GM10847 (cell line): ENCODE results near the gene HUNK.

ENCODE experiments used
- POLR2A ChIP-seq: IDR thresholded peaks from 2 replicates; pipeline ENCODE4 v1.6.1; 2011; ENCODE audit not compliant: insufficient read length; ENCODE audit errors: extremely low read depth

HUNK gene

GRCh38 chr21:31860851-31861250 lies 12.0 kb upstream of the HUNK start:
- no peak for TF ChIP-seq POLR2A

GRCh38 chr21:31862078-31862477 lies 10.7 kb upstream of the HUNK start:
- TF ChIP-seq POLR2A, result no peak

- no peak for TF ChIP-seq POLR2A
These were observed 7.3 kb upstream of the HUNK start for GRCh38 chr21:31865429-31865970.

DNA sequence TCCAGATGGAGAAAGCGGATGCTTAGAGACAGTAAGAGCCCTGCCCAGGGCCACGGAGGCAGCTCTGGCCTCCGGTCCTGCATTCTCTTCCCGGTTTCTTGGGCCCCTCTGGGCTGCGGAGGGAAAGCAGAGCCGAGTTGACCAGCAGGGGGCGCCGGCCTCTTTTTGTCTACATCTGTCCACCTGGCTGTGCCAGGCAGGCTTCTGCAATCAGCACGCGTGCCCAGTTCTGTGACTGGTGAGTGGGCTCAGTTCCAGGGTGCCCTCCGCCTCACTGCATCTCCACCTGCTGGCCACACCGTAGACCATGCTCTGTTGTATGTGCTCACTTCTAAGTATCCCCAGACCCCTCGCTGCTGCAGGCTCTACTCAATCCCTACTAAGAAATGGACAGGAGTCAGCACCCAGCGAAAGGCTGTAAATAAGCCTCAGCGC lies 6.7 kb upstream of the HUNK start:
- TF ChIP-seq POLR2A, result no peak

- TF ChIP-seq POLR2A, result no peak
These were observed 3.1 kb upstream of the HUNK start for GRCh38 chr21:31869750-31870149.

DNA sequence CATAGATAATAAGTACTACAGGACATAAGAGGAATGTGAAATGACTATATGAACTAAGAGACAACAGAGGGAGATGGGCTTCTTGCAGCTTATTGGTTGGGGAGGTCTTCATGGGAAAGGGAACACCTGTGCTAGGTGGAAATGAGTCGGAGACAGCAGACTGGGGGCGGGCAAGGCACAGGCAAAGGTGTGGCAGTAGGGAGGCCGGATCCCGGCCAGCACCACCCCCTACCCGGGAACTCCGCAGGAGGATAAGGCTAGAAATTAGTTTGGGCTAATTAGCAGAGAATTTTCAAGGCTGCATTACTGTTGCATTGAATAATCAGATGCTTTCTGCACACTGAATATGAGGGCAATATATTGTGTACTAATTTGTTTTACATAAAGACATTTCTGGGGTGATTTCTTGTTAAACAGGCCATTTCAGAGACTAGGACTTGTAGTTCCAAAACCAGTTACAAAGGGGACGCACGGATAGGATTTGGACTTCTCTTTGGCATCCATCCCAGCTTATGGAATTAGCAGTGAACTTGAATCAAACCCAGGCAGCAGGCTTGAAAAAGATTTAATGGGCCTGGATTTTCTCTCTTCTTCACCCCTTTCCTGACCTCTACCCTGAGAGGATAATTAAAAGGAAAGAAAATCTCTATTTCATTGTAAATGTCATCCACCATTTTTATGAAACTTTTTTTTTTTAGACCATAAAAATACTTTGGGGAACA lies 2.2 kb upstream of the HUNK start:
- TF ChIP-seq POLR2A, result no peak

DNA sequence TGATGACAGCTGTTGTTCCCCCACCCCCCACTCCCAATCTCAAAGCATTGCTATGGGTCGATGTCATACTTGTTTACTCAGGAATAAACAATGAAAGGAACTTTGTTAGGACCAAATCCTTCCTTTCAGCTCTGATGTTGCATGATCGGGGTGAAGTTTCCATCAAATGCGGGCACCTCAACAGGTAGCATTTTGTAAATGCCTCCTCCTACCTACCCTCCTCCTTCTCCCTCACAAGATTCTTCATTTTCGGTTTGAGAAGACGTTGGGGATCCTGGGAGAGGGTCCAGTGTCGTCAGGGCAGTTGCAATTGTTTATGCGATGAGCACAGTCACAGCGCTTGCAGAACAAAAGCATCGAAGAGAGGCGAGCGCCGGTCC lies 758 bp upstream of the HUNK start:
- no peak for TF ChIP-seq POLR2A

DNA sequence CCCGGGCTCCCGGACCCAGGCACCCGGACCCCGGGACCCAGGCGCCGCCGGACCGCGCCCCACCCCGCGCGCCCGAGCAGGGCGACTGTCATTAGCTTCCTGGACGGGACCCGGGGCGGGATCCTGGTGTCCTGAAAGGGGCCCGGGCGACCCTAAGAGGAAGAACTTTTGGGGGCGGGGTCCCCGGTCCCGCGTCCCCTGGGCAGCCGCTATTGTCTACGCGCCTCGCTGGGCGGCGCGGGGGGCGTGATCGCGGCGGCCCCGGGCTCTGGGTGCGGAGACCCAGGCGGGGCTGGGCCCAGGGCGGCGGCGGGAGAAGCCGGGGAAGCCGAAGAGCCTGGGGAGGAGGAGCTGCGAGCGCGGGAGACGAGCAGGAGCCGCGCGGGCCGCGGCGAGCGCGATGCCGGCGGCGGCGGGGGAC lies 465 bp downstream of the HUNK start:
- TF ChIP-seq POLR2A, result no peak

DNA sequence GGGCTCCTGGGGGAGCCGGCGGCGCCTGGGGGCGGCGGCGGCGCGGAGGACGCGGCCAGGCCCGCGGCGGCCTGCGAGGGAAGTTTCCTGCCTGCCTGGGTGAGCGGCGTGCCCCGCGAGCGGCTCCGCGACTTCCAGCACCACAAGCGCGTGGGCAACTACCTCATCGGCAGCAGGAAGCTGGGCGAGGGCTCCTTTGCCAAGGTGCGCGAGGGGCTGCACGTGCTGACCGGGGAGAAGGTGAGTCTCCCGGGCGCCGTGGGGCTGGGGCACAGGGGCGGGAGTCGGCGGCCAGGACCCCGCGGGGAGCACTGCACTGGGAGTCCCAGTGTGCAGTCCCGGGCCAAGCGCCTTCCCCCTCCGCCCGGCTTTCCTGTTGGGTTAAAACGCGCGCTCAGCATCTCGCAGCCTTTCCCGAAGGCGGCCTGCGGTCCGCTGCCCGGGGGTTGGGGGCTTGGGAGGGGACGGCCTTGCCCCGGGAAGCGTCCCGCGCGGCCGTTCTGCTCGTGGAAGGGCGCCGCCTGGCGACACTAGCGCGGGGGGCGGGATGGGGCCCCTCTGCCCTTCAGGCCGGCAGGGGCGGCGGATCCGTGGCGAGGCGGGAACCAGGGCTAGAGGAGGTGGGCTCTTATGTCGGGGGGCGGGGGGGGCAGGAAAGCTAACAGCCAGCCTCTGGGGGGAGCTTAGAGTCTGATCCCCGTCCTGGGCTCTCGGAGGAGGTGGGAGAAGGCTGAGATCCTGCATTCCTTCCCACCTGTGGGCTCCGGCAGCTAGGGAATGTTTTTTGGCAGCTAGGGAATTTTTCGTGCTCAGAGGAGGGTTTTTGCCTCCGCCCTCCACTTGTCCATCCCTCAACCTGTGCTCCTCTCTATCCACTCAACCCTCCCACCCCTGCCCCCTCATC lies 1.1 kb downstream of the HUNK start:
- TF ChIP-seq POLR2A, result no peak

DNA sequence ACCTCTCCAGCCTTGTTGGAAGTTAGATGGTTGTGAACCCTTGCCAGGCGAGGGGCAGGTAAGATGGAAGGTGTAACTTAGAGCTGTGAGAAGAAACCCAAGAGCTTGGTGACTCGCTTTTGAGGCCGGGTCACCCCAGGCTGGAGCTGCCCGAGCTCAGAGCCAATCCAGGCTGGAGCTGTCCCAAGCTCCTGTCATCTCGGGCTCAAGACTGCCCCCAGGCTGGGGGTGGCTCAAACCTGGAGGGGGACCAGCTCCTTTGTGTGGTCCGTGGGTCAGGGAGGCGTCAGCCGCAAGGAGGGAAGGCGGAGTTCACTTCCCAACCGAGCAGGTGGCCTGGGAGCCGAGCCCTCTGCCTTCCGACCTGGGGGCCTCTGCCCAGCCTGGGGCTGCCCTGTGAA lies 2.0 kb downstream of the HUNK start:
- TF ChIP-seq POLR2A, result no peak

GRCh38 chr21:31875496-31876015 lies 2.7 kb downstream of the HUNK start:
- TF ChIP-seq POLR2A, result no peak

DNA sequence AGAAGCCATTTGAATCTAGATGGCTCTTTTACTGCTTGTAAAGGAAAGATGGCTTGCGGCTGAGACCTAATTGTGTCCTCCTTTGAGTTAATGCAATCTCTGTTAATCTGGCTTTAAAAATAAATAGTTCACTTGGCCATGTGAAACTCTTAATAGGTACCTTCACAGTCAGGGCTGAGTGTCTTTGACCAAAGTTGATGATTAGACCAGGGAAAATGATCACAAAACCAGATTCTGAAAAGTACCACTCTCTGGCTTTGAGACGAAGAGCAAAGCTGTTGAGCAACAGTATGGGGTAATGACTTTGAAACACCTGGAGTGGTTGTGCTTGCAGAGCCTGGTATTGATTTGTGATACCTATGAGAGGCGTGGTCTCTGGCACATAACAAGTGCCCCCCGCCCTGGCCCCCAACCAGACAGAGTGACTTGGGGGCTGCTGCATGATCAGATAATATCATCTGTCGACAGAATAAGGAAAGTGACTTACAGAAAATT lies 4.7 kb downstream of the HUNK start:
- TF ChIP-seq POLR2A, result no peak

DNA sequence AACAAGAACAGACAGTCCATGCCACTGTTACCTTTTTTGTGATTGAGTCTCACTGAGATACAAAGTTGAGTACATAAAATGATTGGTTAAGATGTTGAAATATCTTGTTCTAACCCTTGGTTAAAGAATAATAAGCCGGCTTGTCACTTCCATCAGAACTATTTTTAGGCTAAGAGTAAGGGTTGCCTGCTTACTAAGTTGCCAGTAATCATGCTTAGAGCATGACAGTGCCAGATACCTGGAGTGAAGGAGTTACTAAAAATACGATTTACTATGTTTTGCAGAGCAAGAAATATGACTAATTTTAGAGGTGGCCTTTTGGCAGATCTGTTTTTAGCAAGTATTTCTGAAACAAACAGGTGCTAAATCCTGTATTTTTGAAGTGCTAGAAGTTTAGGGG lies 6.0 kb downstream of the HUNK start:
- TF ChIP-seq POLR2A, result no peak

DNA sequence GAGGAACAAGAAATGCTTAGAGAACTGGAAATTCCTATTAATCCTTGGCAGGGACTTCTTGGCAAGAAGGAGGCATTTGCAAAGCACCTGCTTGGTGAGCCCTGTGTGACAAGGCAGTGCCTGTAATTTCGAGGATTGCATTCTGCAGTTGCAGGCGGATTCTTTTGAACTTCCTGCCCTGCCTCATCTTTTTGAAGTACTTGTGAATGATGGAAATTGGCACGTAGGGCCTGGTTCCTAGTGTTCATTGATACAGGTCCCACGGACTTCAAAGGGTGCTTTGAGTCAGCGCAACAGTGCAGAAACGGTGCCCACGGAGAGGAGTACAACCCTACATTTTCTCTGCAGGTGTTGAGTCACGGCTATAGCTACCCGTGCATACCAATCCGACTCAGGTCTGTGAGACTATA lies 6.4 kb downstream of the HUNK start:
- no peak for TF ChIP-seq POLR2A

DNA sequence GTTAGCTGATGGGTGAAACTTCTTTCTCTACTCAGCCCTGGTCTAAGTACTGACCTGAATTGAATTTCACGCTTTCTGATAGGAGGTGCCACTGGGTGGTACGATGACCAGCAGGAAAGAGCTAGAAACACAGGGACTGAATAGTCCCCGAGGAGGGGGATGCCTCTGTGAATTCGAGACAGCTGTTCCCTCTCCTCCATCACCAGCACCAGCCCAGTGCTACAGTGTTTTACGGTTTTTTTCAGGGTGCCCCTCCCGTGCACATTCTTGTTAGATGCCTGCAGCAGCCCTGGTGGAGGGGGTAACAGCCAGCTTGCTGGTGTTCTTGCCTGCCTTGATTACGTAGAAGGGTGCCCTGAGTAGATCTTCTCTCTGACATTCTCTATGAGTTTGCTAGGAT lies 7.1 kb downstream of the HUNK start:
- TF ChIP-seq POLR2A, result no peak

GRCh38 chr21:31880816-31881215 lies 8.0 kb downstream of the HUNK start:
- TF ChIP-seq POLR2A, result no peak
